HCT116 (cell line): ENCODE results near the gene GNLY. TPM values are rescaled to one million over a fixed set of nuclear protein-coding genes. Genes with fewer than 3 reads are reported as not detected.

Experiments used
- ATAC-seq: fragments of 200-7000 bp; cut with Tn5 transposase; 2 replicates; pipeline ENCODE4 v1.9.1; 2020; ENCODE audit warnings: mild to moderate bottlenecking, moderate library complexity
- BruUV-seq: library from RNA; stranded (reverse); fragments of 400-500 nt; replicated peaks from 2 replicates; lab custom pipeline; 2021; lab: Mats Ljungman, UMichigan
- CTCF ChIA-PET: fragments of 300-600 bp; sonication (Branson Sonifier 250); formaldehyde crosslinking; loops from one replicate; lab custom pipeline; 2021; ENCODE audit warnings: antibody characterized with exemption; lab: Charles Lee
- POLR2A ChIA-PET: fragments of 300-600, 350-600 bp; sonication (Branson Sonifier 250); formaldehyde crosslinking; loops from one replicate; lab custom pipeline; 2021; ENCODE audit warnings: antibody characterized with exemption; lab: Charles Lee
- RAD21 ChIA-PET, 2 experiments: fragments of 300-600 bp; sonication (Branson Sonifier 250); formaldehyde crosslinking; loops; one replicate each; lab custom pipeline; 2023; ENCODE audit warnings: low total read pairs in 2 of 2; ENCODE audit not compliant: uncharacterized antibody in 2 of 2, unreplicated experiment in 2 of 2, low non-redundant PET in 1 of 2; lab: Charles Lee
- DNase-seq: peaks from one replicate; pipeline ENCODE4 v3.0.0-alpha.2; 2010; ENCODE audit warnings: low read depth, low spot score
- H2AFZ ChIP-seq: fragments of 200-600 bp; shearing (Covaris generic), sonication (generic); 2 replicates; pipeline ENCODE4 v1.6.1; 2017; ENCODE audit warnings: low read depth, mixed run types, mixed read lengths, antibody characterized with exemption, low read length; ENCODE audit not compliant: poor library complexity, severe bottlenecking
- H3K27ac ChIP-seq: 2 replicates; pipeline ENCODE4 v1.5.1; 2012; ENCODE audit warnings: low read depth, low read length
- H3K27me3 ChIP-seq: fragments of 200-600 bp; sonication (generic); 2 replicates; pipeline ENCODE4 v1.6.1; 2016; ENCODE audit warnings: mixed run types, low read length, mixed read lengths; ENCODE audit not compliant: insufficient read depth
- H3K36me3 ChIP-seq, 2 experiments: fragments of 200-500 bp in 1 of 2; fragments of 200-600 bp in 1 of 2; sonication (Bioruptor generic) in 1 of 2; sonication (generic) in 1 of 2; 2 replicates each; pipeline versions ENCODE4 v1.5.1 to v1.6.1; 2014 to 2016; ENCODE audit warnings: low read length in 2 of 2, inconsistent platforms in 1 of 2, mixed read lengths in 1 of 2, mixed run types in 1 of 2; ENCODE audit not compliant: insufficient read depth in 2 of 2, control insufficient read depth in 1 of 2
- H3K4me1 ChIP-seq, 2 experiments: fragments of 200-600 bp in 1 of 2; sonication (generic) in 1 of 2; 2 replicates each; pipeline versions ENCODE4 v1.5.1 to v1.6.1; 2012 to 2017; ENCODE audit warnings: low read length in 2 of 2, inconsistent platforms in 1 of 2, mild to moderate bottlenecking in 1 of 2, mixed read lengths in 1 of 2, mixed run types in 1 of 2, moderate library complexity in 1 of 2; ENCODE audit not compliant: insufficient read depth in 2 of 2, control insufficient read depth in 1 of 2
- H3K4me2 ChIP-seq: fragments of 200-600 bp; sonication (generic); 2 replicates; pipeline ENCODE4 v1.6.1; 2017; ENCODE audit warnings: mixed run types, low read length, mixed read lengths
- H3K4me3 ChIP-seq, 2 experiments: fragments of 200-600 bp in 1 of 2; sonication (generic) in 1 of 2; replicated peaks in 1 of 2; 2 replicates each; pipeline ENCODE4 v1.5.1; 2011 to 2016; ENCODE audit warnings: low read length in 2 of 2, control low read depth in 1 of 2, low read depth in 1 of 2, mild to moderate bottlenecking in 1 of 2, mixed read lengths in 1 of 2, mixed run types in 1 of 2
- H3K79me2 ChIP-seq: fragments of 200-600 bp; sonication (generic); 2 replicates; pipeline ENCODE4 v1.6.1; 2017; ENCODE audit warnings: mild to moderate bottlenecking, mixed run types, low read length, moderate library complexity, mixed read lengths; ENCODE audit not compliant: insufficient read depth
- H3K9ac ChIP-seq: fragments of 200-600 bp; sonication (generic); 2 replicates; pipeline ENCODE4 v1.6.1; 2016; ENCODE audit warnings: low read length, mixed read lengths
- H3K9me2 ChIP-seq: fragments of 200-600 bp; sonication (generic), shearing (Covaris generic); 2 replicates; pipeline ENCODE4 v1.6.1; 2017; ENCODE audit warnings: mixed run types, mild to moderate bottlenecking, moderate library complexity; ENCODE audit not compliant: insufficient read depth
- H3K9me3 ChIP-seq, 2 experiments: fragments of 200-500 bp in 1 of 2; fragments of 200-600 bp in 1 of 2; sonication (Bioruptor generic) in 1 of 2; sonication (generic) in 1 of 2; 2 replicates each; pipeline ENCODE4 v1.6.1; 2014 to 2017; ENCODE audit warnings: low read length in 2 of 2, mixed read lengths in 2 of 2, inconsistent platforms in 1 of 2, low read depth in 1 of 2, mild to moderate bottlenecking in 1 of 2, mixed run types in 1 of 2, moderate library complexity in 1 of 2; ENCODE audit not compliant: control insufficient read depth in 1 of 2, insufficient read depth in 1 of 2
- H4K20me1 ChIP-seq: fragments of 200-600 bp; sonication (generic), shearing (Covaris generic); 2 replicates; pipeline ENCODE4 v1.6.1; 2017; ENCODE audit warnings: mixed run types, mild to moderate bottlenecking, moderate library complexity; ENCODE audit not compliant: insufficient read depth
- CTCF ChIP-seq, 3 experiments: fragments of 200-600 bp in 1 of 3; sonication (generic) in 1 of 3; IDR thresholded peaks in 2 of 3; conservative IDR thresholded peaks in 1 of 3; 2 replicates each; pipeline ENCODE4 v1.5.1; 2012 to 2017; ENCODE audit warnings: low read depth in 2 of 3, low read length in 2 of 3, antibody characterized with exemption in 1 of 3, borderline replicate concordance in 1 of 3, control low read depth in 1 of 3, mild to moderate bottlenecking in 1 of 3, mixed read lengths in 1 of 3, mixed run types in 1 of 3, moderate library complexity in 1 of 3; ENCODE audit not compliant: insufficient read depth in 1 of 3
- EZH2phosphoT487 ChIP-seq: fragments of 200-600 bp; IDR thresholded peaks from 2 replicates; pipeline ENCODE4 v1.6.1; 2018; ENCODE audit warnings: antibody characterized with exemption, borderline replicate concordance
- FOSL1 ChIP-seq: IDR thresholded peaks from 2 replicates; pipeline ENCODE4 v1.6.1; 2012; ENCODE audit warnings: low read depth
- JUND ChIP-seq: IDR thresholded peaks from 2 replicates; pipeline ENCODE4 v1.6.1; 2012
- RAD21 ChIP-seq: IDR thresholded peaks from 2 replicates; pipeline ENCODE4 v1.6.1; 2012; ENCODE audit warnings: low read depth, mild to moderate bottlenecking
- REST ChIP-seq: IDR thresholded peaks from 2 replicates; pipeline ENCODE4 v1.6.1; 2012; ENCODE audit warnings: low read depth
- SRF ChIP-seq: IDR thresholded peaks from 2 replicates; pipeline ENCODE4 v1.6.1; 2012; ENCODE audit warnings: low read depth
- intact Hi-C: fragments of 100-400 bp; cut with micrococcal nuclease; formaldehyde crosslinking; loops from 2 replicates; pipeline ENCODE4 v1.10.0; 2022
- total RNA-seq: library from RNA; stranded (reverse); gene quantifications from one replicate; pipeline ENCODE4 v1.2.1, GENCODE V29; 2021; ENCODE audit not compliant: unreplicated experiment

GNLY gene
- total RNA-seq, 1 experiment from 2014 or later, result 0.74 TPM

- Histone ChIP-seq H3K79me2 (peaks cover 24% of the 10 kb centered on the region; the same call in 1 of the 2 replicates), H2AFZ (no peak overlapping the region), H3K4me2 (no peak overlapping the region), H4K20me1 (no peaks in the 10 kb centered on the region), H3K9me2 (no peaks in the 10 kb centered on the region), H3K9ac (no peak overlapping the region), H3K27ac (no peak overlapping the region), H3K27me3 (no peaks in the 10 kb centered on the region), H3K36me3 (peaks cover 58 to 69% of the 10 kb centered on the region in 2 experiments)
- RAD21 ChIA-PET, result no interaction called here
- CTCF ChIA-PET, result interaction anchor here (1.0 to 2.4 kb wide), 3 partner anchors 11 to 58 kb away, joined by 3 to 13 read pairs (median 3); no protein-coding TSS in a partner anchor
- TF ChIP-seq EZH2phosphoT487, result no peak
- TF ChIP-seq FOSL1, result no peak
- TF ChIP-seq, all 23 proteins: peak for 0
- no peaks in the 10 kb centered on the region for H3K9me3 ChIP-seq
- DNase-seq, result no peak
- no TSS peak for BruUV-seq
- no peak overlapping the region for H3K4me3 ChIP-seq
- POLR2A ChIA-PET, result no interaction called here
- intact Hi-C loops, result no loop called here
- no peak for ATAC-seq
- H3K4me1 ChIP-seq, result no peaks in the 10 kb centered on the region
These were observed 46.2 kb upstream of the GNLY start for GRCh38 chr2:85647823-85648526.

GRCh38 chr2:85648619-85649018 is 45.5 kb upstream of the GNLY start:
- Histone ChIP-seq H3K9me2 (no peaks in the 10 kb centered on the region), H3K9me3 (no peaks in the 10 kb centered on the region), H3K4me1 (no peaks in the 10 kb centered on the region), H3K4me2 (no peak overlapping the region), H3K79me2 (peaks cover 23% of the 10 kb centered on the region; the same call in 1 of the 2 replicates), H3K9ac (no peak overlapping the region), H2AFZ (no peak overlapping the region), H3K27ac (no peak overlapping the region), H3K36me3 (peaks cover 58 to 74% of the 10 kb centered on the region in 2 experiments), H3K4me3 (no peak overlapping the region)
- no peak for DNase-seq
- RAD21 ChIA-PET, result interaction anchor here in 1 of 2 experiments (0.6 kb wide), 1 partner anchor 18 kb away, joined by 3 read pairs; no protein-coding TSS in a partner anchor
- POLR2A ChIA-PET, result no interaction called here
- BruUV-seq, result no TSS peak
- peak; percentile 28; the same call in 1 of the 2 replicates for TF ChIP-seq RAD21
- TF ChIP-seq SRF, result no peak
- no peak for TF ChIP-seq JUND
- no peak for TF ChIP-seq FOSL1
- TF ChIP-seq CTCF (IDR thresholded peaks at IDR 0.05 in 2 of 3, conservative IDR thresholded peaks at IDR 0.05 in 1 of 3; ENCODE audit: borderline replicate concordance in 1 of 3, insufficient read depth in 1 of 3, low read depth in 2 of 3, low read length in 2 of 3), result peak; percentile 31 to 65 (median 59); a peak in 5 of 6 replicates
- TF ChIP-seq REST, result no peak
- TF ChIP-seq, all 23 proteins: peak for 2
- no peaks in the 10 kb centered on the region for H4K20me1 ChIP-seq
- intact Hi-C loops, result no loop called here
- H3K27me3 ChIP-seq, result no peaks in the 10 kb centered on the region
- ATAC-seq, result peak; percentile 78
- CTCF ChIA-PET, result interaction anchor here (1.0 to 2.4 kb wide), 5 partner anchors 11 to 165 kb away, joined by 3 to 13 read pairs (median 3); no protein-coding TSS in a partner anchor
